H9 (cell line): Measurements from ENCODE around the gene PAGE2. TPM values are rescaled to one million over a fixed set of nuclear protein-coding genes. Genes with fewer than 3 reads are reported as not detected.
A peak's percentile ranks its signal among the peaks of the same experiment; 100 is the strongest.
"Not testable (repeated sequence)": the region's sequence is repeated elsewhere in the genome, so short reads cannot be mapped to it uniquely, and the experiment has no call there.

Experiments used
- DNase-seq: peaks from one replicate; pipeline ENCODE4 v3.0.0-alpha.2; 2017
- H2AFZ ChIP-seq: one replicate; pipeline ENCODE4 v1.6.1; 2013; ENCODE audit warnings: mild to moderate bottlenecking, low read length, control low read depth, moderate library complexity
- H2AK5ac ChIP-seq: 2 replicates; pipeline ENCODE4 v1.6.1; 2013; ENCODE audit warnings: low read length, control low read depth, mixed read lengths; ENCODE audit not compliant: insufficient read length
- H2BK120ac ChIP-seq: one replicate; pipeline ENCODE4 v1.6.1; 2013; ENCODE audit warnings: low read depth, mild to moderate bottlenecking, low read length, control low read depth, inconsistent platforms; ENCODE audit not compliant: poor library complexity, severe bottlenecking
- H2BK12ac ChIP-seq: 2 replicates; pipeline ENCODE4 v1.6.1; 2013; ENCODE audit warnings: low read length, control low read depth, mixed read lengths, low read depth; ENCODE audit not compliant: insufficient read length
- H2BK15ac ChIP-seq: 2 replicates; pipeline ENCODE4 v1.6.1; 2013; ENCODE audit warnings: low read depth, low read length, control low read depth
- H2BK20ac ChIP-seq: one replicate; pipeline ENCODE4 v1.6.1; 2013; ENCODE audit warnings: low read depth, mild to moderate bottlenecking, low read length, control low read depth, inconsistent platforms; ENCODE audit not compliant: poor library complexity, severe bottlenecking
- H2BK5ac ChIP-seq: 2 replicates; pipeline ENCODE4 v1.6.1; 2013; ENCODE audit warnings: low read length, control low read depth, mixed read lengths; ENCODE audit not compliant: insufficient read length
- H3K14ac ChIP-seq: 2 replicates; pipeline ENCODE4 v1.6.1; 2013; ENCODE audit warnings: low read length, control low read depth; ENCODE audit not compliant: insufficient read depth
- H3K18ac ChIP-seq: 2 replicates; pipeline ENCODE4 v1.6.1; 2013; ENCODE audit warnings: low read depth, mild to moderate bottlenecking, mixed read lengths, low read length, control low read depth; ENCODE audit not compliant: insufficient read length
- H3K23ac ChIP-seq: 2 replicates; pipeline ENCODE4 v1.6.1; 2013; ENCODE audit warnings: low read length, control low read depth, mixed read lengths, low read depth; ENCODE audit not compliant: insufficient read length
- H3K23me2 ChIP-seq: 2 replicates; pipeline ENCODE4 v1.6.1; 2013; ENCODE audit warnings: low read depth, mild to moderate bottlenecking, mixed read lengths, low read length, control low read depth; ENCODE audit not compliant: insufficient read length, poor library complexity, severe bottlenecking
- H3K27ac ChIP-seq: 2 replicates; pipeline ENCODE4 v1.5.1; 2013; ENCODE audit warnings: low read length, control low read depth, mixed read lengths, low read depth; ENCODE audit not compliant: insufficient read length
- H3K27me3 ChIP-seq: 2 replicates; pipeline ENCODE4 v1.6.1; 2013; ENCODE audit warnings: low read length, control low read depth, inconsistent platforms; ENCODE audit not compliant: insufficient read depth
- H3K4ac ChIP-seq: 2 replicates; pipeline ENCODE4 v1.6.1; 2013; ENCODE audit warnings: low read depth, mild to moderate bottlenecking, control low read depth, inconsistent platforms, low read length, moderate library complexity
- H3K4me1 ChIP-seq: 2 replicates; pipeline ENCODE4 v1.6.1; 2013; ENCODE audit warnings: low read length, control low read depth, inconsistent platforms; ENCODE audit not compliant: insufficient read depth
- H3K4me2 ChIP-seq: 2 replicates; pipeline ENCODE4 v1.6.1; 2013; ENCODE audit warnings: low read length, control low read depth, mixed read lengths; ENCODE audit not compliant: insufficient read length, insufficient read depth
- H3K56ac ChIP-seq: 2 replicates; pipeline ENCODE4 v1.6.1; 2013; ENCODE audit warnings: low read depth, mild to moderate bottlenecking, mixed read lengths, low read length, control low read depth; ENCODE audit not compliant: insufficient read length
- H3K79me1 ChIP-seq: 2 replicates; pipeline ENCODE4 v1.6.1; 2013; ENCODE audit warnings: low read depth, mild to moderate bottlenecking, moderate library complexity, low read length, control low read depth, inconsistent platforms; ENCODE audit not compliant: insufficient read depth, poor library complexity, severe bottlenecking
- H3K79me2 ChIP-seq: 2 replicates; pipeline ENCODE4 v1.6.1; 2013; ENCODE audit warnings: low read length, control low read depth, inconsistent platforms; ENCODE audit not compliant: insufficient read depth
- H3K9ac ChIP-seq: 2 replicates; pipeline ENCODE4 v1.6.1; 2013; ENCODE audit warnings: low read length, control low read depth, mixed read lengths; ENCODE audit not compliant: insufficient read length; ENCODE audit errors: extremely low read depth
- H3K9me3 ChIP-seq: one replicate; pipeline ENCODE4 v1.6.1; 2013; ENCODE audit warnings: low read depth, low read length, inconsistent platforms; ENCODE audit not compliant: control insufficient read depth
- H3T11ph ChIP-seq: one replicate; pipeline ENCODE4 v1.6.1; 2013; ENCODE audit warnings: mild to moderate bottlenecking, low read length, control low read depth, inconsistent platforms
- H4K20me1 ChIP-seq: one replicate; pipeline ENCODE4 v1.6.1; 2013; ENCODE audit not compliant: control insufficient read depth, insufficient read length, insufficient read depth
- H4K5ac ChIP-seq: 2 replicates; pipeline ENCODE4 v1.6.1; 2013; ENCODE audit warnings: low read depth, mild to moderate bottlenecking, mixed read lengths, low read length, control low read depth; ENCODE audit not compliant: insufficient read length
- H4K8ac ChIP-seq: replicated peaks from 2 replicates; pipeline ENCODE4 v1.6.1; 2013; ENCODE audit warnings: low read length, control low read depth, mixed read lengths, low read depth; ENCODE audit not compliant: insufficient read length
- H4K91ac ChIP-seq: 2 replicates; pipeline ENCODE4 v1.6.1; 2013; ENCODE audit warnings: low read depth, mild to moderate bottlenecking, moderate library complexity, mixed read lengths, low read length, control low read depth; ENCODE audit not compliant: insufficient read length
- H3K27ac Mint-ChIP-seq, 3 experiments: 2 replicates in 2 of 3; 3 replicates in 1 of 3; pipeline ENCODE4 v1.8.0; 2020 to 2021; ENCODE audit warnings: mixed read lengths in 3 of 3, mild to moderate bottlenecking in 1 of 3, moderate library complexity in 1 of 3
- H3K27me3 Mint-ChIP-seq: 2 replicates; pipeline ENCODE4 v1.8.0; 2021; ENCODE audit warnings: low read depth, mild to moderate bottlenecking, moderate library complexity, mixed read lengths
- H3K36me3 Mint-ChIP-seq, 3 experiments: 2 replicates in 2 of 3; 3 replicates in 1 of 3; pipeline ENCODE4 v1.8.0; 2020 to 2021; ENCODE audit warnings: low read depth in 3 of 3, mixed read lengths in 3 of 3; ENCODE audit not compliant: insufficient read depth in 1 of 3
- H3K4me1 Mint-ChIP-seq, 2 experiments: 2 replicates each; pipeline ENCODE4 v1.8.0; 2020; ENCODE audit warnings: mixed read lengths in 2 of 2
- H3K4me3 Mint-ChIP-seq, 2 experiments: 2 replicates in 1 of 2; 3 replicates in 1 of 2; pipeline ENCODE4 v1.8.0; 2020 to 2021; ENCODE audit warnings: mild to moderate bottlenecking in 2 of 2, mixed read lengths in 2 of 2, moderate library complexity in 1 of 2
- H3K9me3 Mint-ChIP-seq, 2 experiments: 2 replicates in 1 of 2; 3 replicates in 1 of 2; pipeline ENCODE4 v1.8.0; 2020; ENCODE audit warnings: mild to moderate bottlenecking in 2 of 2, mixed read lengths in 2 of 2, moderate library complexity in 1 of 2
- WGBS: extraction: QIAGEN DNeasy Blood & Tissue Kit; methylation state at CpG from one replicate; pipeline ENCODE4 v1.1.7; 2013; ENCODE audit warnings: missing lambda C conversion rate, low lambda C conversion rate, mixed read lengths; ENCODE audit not compliant: insufficient read length; ENCODE audit errors: extremely low coverage; 5-methylcytosine and 5-hydroxymethylcytosine counted together
- total RNA-seq: library from RNA; stranded (reverse); gene quantifications from 2 replicates; pipeline ENCODE4 v1.2.1, GENCODE V29; 2021
- TF ChIP-seq, protein P1 (sequence below): fragments of 200-600 bp; sonication (generic); conservative IDR thresholded peaks from 3 replicates; pipeline ENCODE4 v1.8.0; 2021; ENCODE audit warnings: antibody characterized with exemption, mild to moderate bottlenecking

The PAGE2 gene
- total RNA-seq, 1 experiment from 2014 or later = not detected

DNA sequence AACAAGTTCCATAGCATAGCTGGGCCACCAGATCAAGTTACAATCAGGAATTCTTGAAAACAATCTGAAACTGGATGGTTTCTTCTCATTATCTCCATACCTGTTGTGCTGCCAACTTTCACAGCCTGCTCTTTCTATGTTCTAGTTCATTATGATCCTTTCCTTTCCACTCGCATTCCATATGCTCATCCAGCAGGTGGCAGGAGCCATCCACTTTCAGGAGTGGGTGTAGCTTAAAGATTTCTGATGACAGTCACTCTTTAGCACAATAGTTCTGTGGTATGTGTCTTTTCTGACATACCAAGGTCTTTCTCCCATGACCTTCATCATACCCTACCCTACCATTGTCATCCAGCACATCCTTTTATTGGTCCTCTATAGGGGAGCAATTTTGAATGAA is 46.4 kb downstream of the PAGE2 start:
- Histone ChIP-seq H2BK20ac (no peak overlapping the region), H3K9ac (no peak overlapping the region), H2AK5ac (no peak overlapping the region), H4K91ac (no peak overlapping the region), H2BK120ac (no peak overlapping the region), H3K23ac (no peak overlapping the region), H3K4me2 (no peak overlapping the region), H3K79me2 (no peaks in the 10 kb centered on the region), H3K14ac (no peak overlapping the region), H2BK12ac (no peak overlapping the region), H4K8ac (no peak overlapping the region), H4K5ac (no peak overlapping the region), H3K18ac (no peak overlapping the region), H3K4ac (no peak overlapping the region), H3T11ph (no peak overlapping the region), H3K4me1 (no peaks in the 10 kb centered on the region), H4K20me1 (no peaks in the 10 kb centered on the region), H3K9me3 (peaks cover 55% of the 10 kb centered on the region), H3K79me1 (no peaks in the 10 kb centered on the region), H3K23me2 (no peaks in the 10 kb centered on the region), H2BK15ac (no peak overlapping the region), H3K27ac (no peak overlapping the region), H2BK5ac (no peak overlapping the region), H3K56ac (no peak overlapping the region), H2AFZ (no peak overlapping the region), H3K27me3 (no peaks in the 10 kb centered on the region)
- Mint-ChIP-seq H3K27me3 (no peaks in the 10 kb centered on the region; the same call in 1 of the 2 replicates), H3K36me3 (peaks cover 0 to 3% (median 0%) of the 10 kb centered on the region in 3 experiments; a peak in 2 of 7 replicates), H3K4me3 (no peak overlapping the region), H3K9me3 (peaks cover 73 to 80% of the 10 kb centered on the region in 2 experiments), H3K27ac (no peak overlapping the region), H3K4me1 (0 out of 4 replicates have a peak, but pooled peaks cover 0 to 3% of the 10 kb centered on the region in 2 experiments)
- no CpG with 5 or more reads among the region's 1 CpG for WGBS
- no peak for DNase-seq
- TF ChIP-seq, protein P1, sequence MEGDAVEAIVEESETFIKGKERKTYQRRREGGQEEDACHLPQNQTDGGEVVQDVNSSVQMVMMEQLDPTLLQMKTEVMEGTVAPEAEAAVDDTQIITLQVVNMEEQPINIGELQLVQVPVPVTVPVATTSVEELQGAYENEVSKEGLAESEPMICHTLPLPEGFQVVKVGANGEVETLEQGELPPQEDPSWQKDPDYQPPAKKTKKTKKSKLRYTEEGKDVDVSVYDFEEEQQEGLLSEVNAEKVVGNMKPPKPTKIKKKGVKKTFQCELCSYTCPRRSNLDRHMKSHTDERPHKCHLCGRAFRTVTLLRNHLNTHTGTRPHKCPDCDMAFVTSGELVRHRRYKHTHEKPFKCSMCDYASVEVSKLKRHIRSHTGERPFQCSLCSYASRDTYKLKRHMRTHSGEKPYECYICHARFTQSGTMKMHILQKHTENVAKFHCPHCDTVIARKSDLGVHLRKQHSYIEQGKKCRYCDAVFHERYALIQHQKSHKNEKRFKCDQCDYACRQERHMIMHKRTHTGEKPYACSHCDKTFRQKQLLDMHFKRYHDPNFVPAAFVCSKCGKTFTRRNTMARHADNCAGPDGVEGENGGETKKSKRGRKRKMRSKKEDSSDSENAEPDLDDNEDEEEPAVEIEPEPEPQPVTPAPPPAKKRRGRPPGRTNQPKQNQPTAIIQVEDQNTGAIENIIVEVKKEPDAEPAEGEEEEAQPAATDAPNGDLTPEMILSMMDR = peak; percentile 51

DNA sequence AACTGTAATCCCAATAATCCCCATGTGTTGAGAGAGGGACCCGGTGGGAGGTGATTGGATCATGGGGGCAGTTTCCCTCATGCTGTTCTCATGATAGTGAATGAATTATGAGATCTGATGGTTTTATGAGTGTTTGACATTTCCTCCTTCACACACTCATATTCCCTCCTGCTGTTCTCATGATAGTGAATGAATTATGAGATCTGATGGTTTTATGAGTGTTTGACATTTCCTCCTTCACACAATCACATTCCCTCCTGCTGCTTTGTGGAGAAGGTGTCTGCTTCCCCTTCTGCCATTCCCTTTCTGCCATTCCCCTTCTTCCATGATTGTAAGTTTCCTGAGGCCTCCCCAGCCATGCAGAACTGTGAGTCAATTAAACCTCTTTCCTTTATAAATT is 52.0 kb downstream of the PAGE2 start:
- not testable (repeated sequence) for H3K56ac ChIP-seq, H4K5ac ChIP-seq, H3K9ac ChIP-seq, H2BK15ac ChIP-seq, H3K23ac ChIP-seq, H3K27me3 Mint-ChIP-seq, H3K27ac ChIP-seq, DNase-seq, H3K36me3 Mint-ChIP-seq, H4K20me1 ChIP-seq, H4K91ac ChIP-seq, H3T11ph ChIP-seq, H2BK20ac ChIP-seq, H2BK120ac ChIP-seq, H3K79me2 ChIP-seq, H3K79me1 ChIP-seq, H2AFZ ChIP-seq, H3K18ac ChIP-seq, H3K4me1 Mint-ChIP-seq, H3K14ac ChIP-seq, H3K27ac Mint-ChIP-seq, H4K8ac ChIP-seq, H3K4ac ChIP-seq, H2AK5ac ChIP-seq, H2BK12ac ChIP-seq, H2BK5ac ChIP-seq, H3K27me3 ChIP-seq, H3K4me2 ChIP-seq, H3K4me3 Mint-ChIP-seq, H3K4me1 ChIP-seq, H3K23me2 ChIP-seq
- H3K9me3 Mint-ChIP-seq = peaks cover 54 to 75% of the 10 kb centered on the region in 2 experiments
- no CpG with 5 or more reads among the region's 1 CpG for WGBS
- H3K9me3 ChIP-seq = peaks cover 26% of the 10 kb centered on the region
